HepG2 (cell line): ENCODE data around the gene S1PR2. TPM values are rescaled to one million over a fixed set of nuclear protein-coding genes. Genes with fewer than 3 reads are reported as not detected.

Experiments used
- ASH2L ChIP-seq: fragments of 300-600, 200-600 bp; sonication (generic); IDR thresholded peaks from 2 replicates; pipeline ENCODE4 v1.7.0; 2017; ENCODE audit warnings: low read depth, mild to moderate bottlenecking, moderate library complexity, mixed read lengths, low read length; ENCODE audit not compliant: insufficient read length
- BORCS8-MEF2B ChIP-seq: sonication (generic); formaldehyde crosslinking; IDR thresholded peaks from 2 replicates; pipeline ENCODE4 v1.8.0; 2022; ENCODE audit warnings: mild to moderate bottlenecking, missing genetic modification reagents
- CEBPG ChIP-seq: IDR thresholded peaks from 2 replicates; pipeline ENCODE4 v1.6.1; 2016
- DRAP1 ChIP-seq: IDR thresholded peaks from 2 replicates; pipeline ENCODE4 v1.6.1; 2016; ENCODE audit warnings: missing genetic modification reagents, missing compliant biosample characterization
- EED ChIP-seq: sonication (generic); formaldehyde crosslinking; IDR thresholded peaks from 2 replicates; pipeline ENCODE4 v1.5.0; 2020; ENCODE audit warnings: mild to moderate bottlenecking, missing genetic modification reagents
- HOXA3 ChIP-seq: sonication (generic); formaldehyde crosslinking; IDR thresholded peaks from 2 replicates; pipeline ENCODE4 v1.5.0; 2020; ENCODE audit warnings: missing genetic modification reagents
- KAT2B ChIP-seq: fragments of 150-350 bp; IDR thresholded peaks from 2 replicates; pipeline ENCODE4 v1.6.1; 2014; ENCODE audit warnings: low read depth, low read length, borderline replicate concordance
- MNT ChIP-seq: fragments of 450-650 bp; IDR thresholded peaks from 2 replicates; pipeline ENCODE4 v1.6.1; 2016
- NAIF1 ChIP-seq: sonication (generic); formaldehyde crosslinking; IDR thresholded peaks from 2 replicates; pipeline ENCODE4 v1.5.0; 2020; ENCODE audit warnings: mild to moderate bottlenecking, missing genetic modification reagents, borderline replicate concordance
- POLR2G ChIP-seq: fragments of 200-400 bp; formaldehyde crosslinking; IDR thresholded peaks from 2 replicates; pipeline ENCODE4 v1.6.1; 2018; ENCODE audit warnings: mild to moderate bottlenecking, low read depth, low read length, moderate library complexity
- RXRB ChIP-seq: IDR thresholded peaks from 2 replicates; pipeline ENCODE4 v1.6.1; 2016; ENCODE audit warnings: borderline replicate concordance, missing genetic modification reagents, missing compliant biosample characterization
- TGIF2 ChIP-seq: IDR thresholded peaks from 2 replicates; pipeline ENCODE4 v1.6.1; 2016; ENCODE audit warnings: control low read depth, missing compliant biosample characterization
- ZBTB38 ChIP-seq: sonication (generic); formaldehyde crosslinking; IDR thresholded peaks from 2 replicates; pipeline ENCODE4 v1.5.1; 2020; ENCODE audit warnings: mild to moderate bottlenecking, missing genetic modification reagents
- ZNF143 ChIP-seq: sonication (generic); formaldehyde crosslinking; IDR thresholded peaks from 2 replicates; pipeline ENCODE4 v1.4.0; 2020; ENCODE audit warnings: missing genetic modification reagents
- ZNF547 ChIP-seq: sonication (generic); formaldehyde crosslinking; IDR thresholded peaks from 2 replicates; pipeline ENCODE4 v1.5.1; 2020; ENCODE audit warnings: mild to moderate bottlenecking, missing genetic modification reagents
- ZNF660 ChIP-seq: sonication (generic); formaldehyde crosslinking; IDR thresholded peaks from 2 replicates; pipeline ENCODE4 v1.5.1; 2020; ENCODE audit warnings: mild to moderate bottlenecking, low read depth, missing genetic modification reagents, borderline replicate concordance
- polyA plus RNA-seq, 8 experiments: library from polyadenylated mRNA; depleted of rRNA in 3 of 8; stranded (reverse) in 7 of 8; unstranded in 1 of 8; fragments of >200 nt; fragmentation: Illumina TruSeq in 4 of 8; extraction: Trizol in 4 of 8; gene quantifications; 2 replicates each; pipeline versions ENCODE4 v1.2.1 to v1.2.3, GENCODE V29; 2011 to 2016; ENCODE audit warnings: low read depth in 4 of 8, missing spikeins in 1 of 8, mixed read lengths in 1 of 8; ENCODE audit not compliant: insufficient read depth in 1 of 8
- total RNA-seq, 5 experiments: library from RNA; depleted of rRNA; stranded (reverse); fragments of >200 nt; fragmentation: Illumina TruSeq; extraction: Trizol; gene quantifications; 2 replicates each; pipeline ENCODE4 v1.2.3, GENCODE V29; 2016; ENCODE audit warnings: low read depth in 1 of 5
- TF ChIP-seq, protein P1 (sequence below), 2 experiments: sonication (generic) in 1 of 2; formaldehyde crosslinking in 1 of 2; IDR thresholded peaks; 2 replicates each; pipeline versions ENCODE4 v1.6.1 to v1.9.0; 2014 to 2022; ENCODE audit warnings: antibody characterized with exemption in 1 of 2, borderline replicate concordance in 1 of 2, inconsistent platforms in 1 of 2, low read depth in 1 of 2, missing genetic modification reagents in 1 of 2
- TF ChIP-seq, protein P2 (sequence below): sonication (generic); formaldehyde crosslinking; IDR thresholded peaks from 2 replicates; pipeline ENCODE4 v1.9.0; 2021; ENCODE audit warnings: missing genetic modification reagents, borderline replicate concordance

The S1PR2 gene
- total and polyA plus RNA-seq, 2 of the 13 experiments (the other 11 are each of a cell fraction or from before 2014, with no cell fraction given), result 0.91 to 1.3 TPM

DNA sequence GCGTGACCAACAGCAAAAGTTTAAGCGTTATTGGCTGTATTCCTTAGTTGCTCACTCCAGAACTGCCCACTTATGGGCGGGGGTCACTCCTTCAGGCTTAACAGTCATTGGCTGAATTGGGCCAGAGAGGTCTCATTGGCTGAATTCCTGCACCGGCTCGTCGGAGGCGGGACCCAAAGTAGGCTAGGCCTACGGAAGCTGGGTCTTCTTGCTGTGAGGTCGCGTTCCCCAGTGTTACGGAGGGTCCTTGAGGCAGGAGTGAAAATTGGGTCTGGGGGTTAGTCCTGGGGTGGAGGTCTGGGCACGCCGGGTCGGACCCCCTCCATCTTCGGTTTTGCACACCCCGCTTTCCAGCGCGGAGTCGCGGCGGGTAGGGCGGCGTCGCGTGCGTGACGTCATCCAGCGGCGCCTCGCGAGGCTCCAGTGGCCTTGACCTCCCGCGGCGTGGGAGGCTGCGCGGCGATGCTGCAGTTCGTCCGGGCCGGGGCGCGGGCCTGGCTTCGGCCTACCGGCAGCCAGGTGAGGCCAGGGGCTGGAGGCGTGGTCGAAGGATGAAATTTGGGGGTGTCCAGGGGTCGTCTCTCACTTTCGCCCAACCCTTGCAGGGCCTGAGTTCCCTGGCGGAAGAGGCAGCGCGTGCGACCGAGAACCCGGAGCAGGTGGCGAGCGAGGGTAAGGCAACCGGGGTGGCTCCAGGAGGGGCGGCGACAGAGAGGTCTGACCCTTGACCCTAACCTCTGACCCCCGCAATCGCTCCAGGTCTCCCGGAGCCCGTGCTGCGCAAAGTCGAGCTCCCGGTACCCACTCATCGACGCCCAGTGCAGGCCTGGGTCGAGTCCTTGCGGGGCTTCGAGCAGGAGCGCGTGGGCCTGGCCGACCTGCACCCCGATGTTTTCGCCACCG, 20.9 kb upstream of the S1PR2 start, which contains the start of gene MRPL4 (continued):
- TF ChIP-seq, protein P1, sequence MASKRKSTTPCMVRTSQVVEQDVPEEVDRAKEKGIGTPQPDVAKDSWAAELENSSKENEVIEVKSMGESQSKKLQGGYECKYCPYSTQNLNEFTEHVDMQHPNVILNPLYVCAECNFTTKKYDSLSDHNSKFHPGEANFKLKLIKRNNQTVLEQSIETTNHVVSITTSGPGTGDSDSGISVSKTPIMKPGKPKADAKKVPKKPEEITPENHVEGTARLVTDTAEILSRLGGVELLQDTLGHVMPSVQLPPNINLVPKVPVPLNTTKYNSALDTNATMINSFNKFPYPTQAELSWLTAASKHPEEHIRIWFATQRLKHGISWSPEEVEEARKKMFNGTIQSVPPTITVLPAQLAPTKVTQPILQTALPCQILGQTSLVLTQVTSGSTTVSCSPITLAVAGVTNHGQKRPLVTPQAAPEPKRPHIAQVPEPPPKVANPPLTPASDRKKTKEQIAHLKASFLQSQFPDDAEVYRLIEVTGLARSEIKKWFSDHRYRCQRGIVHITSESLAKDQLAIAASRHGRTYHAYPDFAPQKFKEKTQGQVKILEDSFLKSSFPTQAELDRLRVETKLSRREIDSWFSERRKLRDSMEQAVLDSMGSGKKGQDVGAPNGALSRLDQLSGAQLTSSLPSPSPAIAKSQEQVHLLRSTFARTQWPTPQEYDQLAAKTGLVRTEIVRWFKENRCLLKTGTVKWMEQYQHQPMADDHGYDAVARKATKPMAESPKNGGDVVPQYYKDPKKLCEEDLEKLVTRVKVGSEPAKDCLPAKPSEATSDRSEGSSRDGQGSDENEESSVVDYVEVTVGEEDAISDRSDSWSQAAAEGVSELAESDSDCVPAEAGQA (IDR thresholded peaks at IDR 0.05; ENCODE audit: low read depth), result peak; percentile 96
- TF ChIP-seq, protein P1 (CRISPR knock-in tag; IDR thresholded peaks at IDR 0.05; ENCODE audit: borderline replicate concordance), result no peak
- TF ChIP-seq ZNF660 (CRISPR knock-in tag) (no peak), POLR2G (peak; percentile 85), BORCS8-MEF2B (CRISPR knock-in tag) (peak; percentile 63), TGIF2 (peak; percentile 79), ZNF143 (CRISPR knock-in tag) (peak; percentile 25; the same call in 1 of the 2 replicates), RXRB (peak; percentile 92), ZNF547 (CRISPR knock-in tag) (peak; percentile 92), EED (CRISPR knock-in tag) (peak; percentile 96; the same call in 1 of the 2 replicates), NAIF1 (peak; percentile 69; the same call in 1 of the 2 replicates), KAT2B (no peak), DRAP1 (CRISPR knock-in tag) (0 out of 2 replicates have a peak, but pooled peaks have one; percentile 18), CEBPG (CRISPR knock-in tag) (no peak), ASH2L (peak; percentile 97), HOXA3 (peak; percentile 99), MNT (0 out of 2 replicates have a peak, but pooled peaks have one; percentile 33), ZBTB38 (CRISPR knock-in tag) (peak; percentile 79)
- TF ChIP-seq, protein P2, sequence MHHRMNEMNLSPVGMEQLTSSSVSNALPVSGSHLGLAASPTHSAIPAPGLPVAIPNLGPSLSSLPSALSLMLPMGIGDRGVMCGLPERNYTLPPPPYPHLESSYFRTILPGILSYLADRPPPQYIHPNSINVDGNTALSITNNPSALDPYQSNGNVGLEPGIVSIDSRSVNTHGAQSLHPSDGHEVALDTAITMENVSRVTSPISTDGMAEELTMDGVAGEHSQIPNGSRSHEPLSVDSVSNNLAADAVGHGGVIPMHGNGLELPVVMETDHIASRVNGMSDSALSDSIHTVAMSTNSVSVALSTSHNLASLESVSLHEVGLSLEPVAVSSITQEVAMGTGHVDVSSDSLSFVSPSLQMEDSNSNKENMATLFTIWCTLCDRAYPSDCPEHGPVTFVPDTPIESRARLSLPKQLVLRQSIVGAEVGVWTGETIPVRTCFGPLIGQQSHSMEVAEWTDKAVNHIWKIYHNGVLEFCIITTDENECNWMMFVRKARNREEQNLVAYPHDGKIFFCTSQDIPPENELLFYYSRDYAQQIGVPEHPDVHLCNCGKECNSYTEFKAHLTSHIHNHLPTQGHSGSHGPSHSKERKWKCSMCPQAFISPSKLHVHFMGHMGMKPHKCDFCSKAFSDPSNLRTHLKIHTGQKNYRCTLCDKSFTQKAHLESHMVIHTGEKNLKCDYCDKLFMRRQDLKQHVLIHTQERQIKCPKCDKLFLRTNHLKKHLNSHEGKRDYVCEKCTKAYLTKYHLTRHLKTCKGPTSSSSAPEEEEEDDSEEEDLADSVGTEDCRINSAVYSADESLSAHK (CRISPR knock-in tag), result no peak
